Stomach (tissue), 4 donors: ENCODE results near the gene USP44.

ENCODE experiments used
- POLR2A ChIP-seq, 4 donors: fragments of 450-650 bp; IDR thresholded peaks; one replicate each; pipeline ENCODE4 v1.6.1; 2016; ENCODE audit warnings: antibody characterized with exemption in 4 of 4, control low read depth in 2 of 4, mild to moderate bottlenecking in 1 of 4, moderate library complexity in 1 of 4
- POLR2AphosphoS5 ChIP-seq, 3 donors: sonication (generic); formaldehyde crosslinking; IDR thresholded peaks; one replicate each; pipeline ENCODE4 v1.6.1; 2016; ENCODE audit warnings: antibody characterized with exemption in 3 of 3

GRCh38 chr12:95505039-95505438, 46.2 kb downstream of the USP44 start:
- TF ChIP-seq POLR2A (IDR thresholded peaks at IDR 0.05), result no peak
- TF ChIP-seq POLR2AphosphoS5 (IDR thresholded peaks at IDR 0.05), result no peak
